Measurements from ENCODE around the gene TAS1R3. TPM values are rescaled to one million over a fixed set of nuclear protein-coding genes. Genes with fewer than 3 reads are reported as not detected.
"Not testable (repeated sequence)": the region's sequence is repeated elsewhere in the genome, so short reads cannot be mapped to it uniquely, and the experiment has no call there.

TAS1R3 gene
- total and polyA plus RNA-seq, 2 experiments from 2014 or later = 0.14 TPM; not detected in 1

DNA sequence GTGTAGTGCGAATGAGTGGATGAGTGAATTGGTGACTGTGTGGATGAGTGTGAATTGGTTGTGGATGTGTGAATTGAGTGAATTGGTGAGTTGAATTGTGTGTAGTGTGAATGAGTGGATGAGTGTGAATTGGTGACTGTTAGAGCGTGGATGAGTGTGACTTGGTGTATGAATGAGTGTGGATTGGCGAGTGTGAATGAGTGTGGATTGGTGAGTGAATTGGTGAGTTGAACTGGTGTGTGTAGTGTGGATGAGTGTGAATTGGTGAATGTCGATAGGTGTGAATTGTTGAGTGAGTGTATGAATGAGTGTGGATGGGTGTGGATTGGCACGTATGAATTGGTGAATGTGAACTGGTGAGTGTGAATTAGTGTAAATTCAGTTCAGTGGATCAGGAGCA is 36.2 kb downstream of the TAS1R3 start:
- H3K4me1 ChIP-seq (ENCODE audit: insufficient read depth) = peaks cover under 1% of the 10 kb centered on the region; the same call in 1 of the 2 replicates
- no peak overlapping the region for H3K27ac ChIP-seq (ENCODE audit: low read depth)
- peaks cover under 1% of the 10 kb centered on the region; the same call in 2 of the 3 replicates for H3K4me1 Mint-ChIP-seq
- peaks cover 8% of the 10 kb centered on the region for H3K27me3 Mint-ChIP-seq (ENCODE audit: insufficient read depth, low read depth, poor library complexity)
- H4K20me1 ChIP-seq (replicated peaks; ENCODE audit: insufficient read depth) = 0 out of 2 replicates have a peak, but pooled peaks cover 2% of the 10 kb centered on the region
- H3K4me3 ChIP-seq = no peak overlapping the region
- H3K79me2 ChIP-seq (replicated peaks; ENCODE audit: insufficient read depth) = no peaks in the 10 kb centered on the region
- H3F3A ChIP-seq (replicated peaks; ENCODE audit: low read depth) = peaks cover 15% of the 10 kb centered on the region; the same call in 1 of the 2 replicates
- H3K9me3 Mint-ChIP-seq = no peaks in the 10 kb centered on the region; the same call in 2 of the 3 replicates
- no peak overlapping the region for H3K4me2 ChIP-seq
- H3K36me3 ChIP-seq (ENCODE audit: insufficient read depth) = no peaks in the 10 kb centered on the region
- H3K9me2 ChIP-seq (ENCODE audit: insufficient read depth) = no peaks in the 10 kb centered on the region
- TF ChIP-seq, protein P1, sequence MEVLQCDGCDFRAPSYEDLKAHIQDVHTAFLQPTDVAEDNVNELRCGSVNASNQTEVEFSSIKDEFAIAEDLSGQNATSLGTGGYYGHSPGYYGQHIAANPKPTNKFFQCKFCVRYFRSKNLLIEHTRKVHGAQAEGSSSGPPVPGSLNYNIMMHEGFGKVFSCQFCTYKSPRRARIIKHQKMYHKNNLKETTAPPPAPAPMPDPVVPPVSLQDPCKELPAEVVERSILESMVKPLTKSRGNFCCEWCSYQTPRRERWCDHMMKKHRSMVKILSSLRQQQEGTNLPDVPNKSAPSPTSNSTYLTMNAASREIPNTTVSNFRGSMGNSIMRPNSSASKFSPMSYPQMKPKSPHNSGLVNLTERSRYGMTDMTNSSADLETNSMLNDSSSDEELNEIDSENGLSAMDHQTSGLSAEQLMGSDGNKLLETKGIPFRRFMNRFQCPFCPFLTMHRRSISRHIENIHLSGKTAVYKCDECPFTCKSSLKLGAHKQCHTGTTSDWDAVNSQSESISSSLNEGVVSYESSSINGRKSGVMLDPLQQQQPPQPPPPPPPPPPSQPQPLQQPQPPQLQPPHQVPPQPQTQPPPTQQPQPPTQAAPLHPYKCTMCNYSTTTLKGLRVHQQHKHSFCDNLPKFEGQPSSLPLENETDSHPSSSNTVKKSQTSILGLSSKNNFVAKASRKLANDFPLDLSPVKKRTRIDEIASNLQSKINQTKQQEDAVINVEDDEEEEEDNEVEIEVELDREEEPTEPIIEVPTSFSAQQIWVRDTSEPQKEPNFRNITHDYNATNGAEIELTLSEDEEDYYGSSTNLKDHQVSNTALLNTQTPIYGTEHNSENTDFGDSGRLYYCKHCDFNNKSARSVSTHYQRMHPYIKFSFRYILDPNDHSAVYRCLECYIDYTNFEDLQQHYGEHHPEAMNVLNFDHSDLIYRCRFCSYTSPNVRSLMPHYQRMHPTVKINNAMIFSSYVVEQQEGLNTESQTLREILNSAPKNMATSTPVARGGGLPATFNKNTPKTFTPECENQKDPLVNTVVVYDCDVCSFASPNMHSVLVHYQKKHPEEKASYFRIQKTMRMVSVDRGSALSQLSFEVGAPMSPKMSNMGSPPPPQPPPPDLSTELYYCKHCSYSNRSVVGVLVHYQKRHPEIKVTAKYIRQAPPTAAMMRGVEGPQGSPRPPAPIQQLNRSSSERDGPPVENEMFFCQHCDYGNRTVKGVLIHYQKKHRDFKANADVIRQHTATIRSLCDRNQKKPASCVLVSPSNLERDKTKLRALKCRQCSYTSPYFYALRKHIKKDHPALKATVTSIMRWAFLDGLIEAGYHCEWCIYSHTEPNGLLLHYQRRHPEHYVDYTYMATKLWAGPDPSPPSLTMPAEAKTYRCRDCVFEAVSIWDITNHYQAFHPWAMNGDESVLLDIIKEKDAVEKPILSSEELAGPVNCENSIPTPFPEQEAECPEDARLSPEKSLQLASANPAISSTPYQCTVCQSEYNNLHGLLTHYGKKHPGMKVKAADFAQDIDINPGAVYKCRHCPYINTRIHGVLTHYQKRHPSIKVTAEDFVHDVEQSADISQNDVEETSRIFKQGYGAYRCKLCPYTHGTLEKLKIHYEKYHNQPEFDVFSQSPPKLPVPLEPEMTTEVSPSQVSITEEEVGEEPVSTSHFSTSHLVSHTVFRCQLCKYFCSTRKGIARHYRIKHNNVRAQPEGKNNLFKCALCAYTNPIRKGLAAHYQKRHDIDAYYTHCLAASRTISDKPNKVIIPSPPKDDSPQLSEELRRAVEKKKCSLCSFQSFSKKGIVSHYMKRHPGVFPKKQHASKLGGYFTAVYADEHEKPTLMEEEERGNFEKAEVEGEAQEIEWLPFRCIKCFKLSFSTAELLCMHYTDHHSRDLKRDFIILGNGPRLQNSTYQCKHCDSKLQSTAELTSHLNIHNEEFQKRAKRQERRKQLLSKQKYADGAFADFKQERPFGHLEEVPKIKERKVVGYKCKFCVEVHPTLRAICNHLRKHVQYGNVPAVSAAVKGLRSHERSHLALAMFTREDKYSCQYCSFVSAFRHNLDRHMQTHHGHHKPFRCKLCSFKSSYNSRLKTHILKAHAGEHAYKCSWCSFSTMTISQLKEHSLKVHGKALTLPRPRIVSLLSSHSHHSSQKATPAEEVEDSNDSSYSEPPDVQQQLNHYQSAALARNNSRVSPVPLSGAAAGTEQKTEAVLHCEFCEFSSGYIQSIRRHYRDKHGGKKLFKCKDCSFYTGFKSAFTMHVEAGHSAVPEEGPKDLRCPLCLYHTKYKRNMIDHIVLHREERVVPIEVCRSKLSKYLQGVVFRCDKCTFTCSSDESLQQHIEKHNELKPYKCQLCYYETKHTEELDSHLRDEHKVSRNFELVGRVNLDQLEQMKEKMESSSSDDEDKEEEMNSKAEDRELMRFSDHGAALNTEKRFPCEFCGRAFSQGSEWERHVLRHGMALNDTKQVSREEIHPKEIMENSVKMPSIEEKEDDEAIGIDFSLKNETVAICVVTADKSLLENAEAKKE (CRISPR knock-in tag; IDR thresholded peaks at IDR 0.05) = no peak
- no peak for TF ChIP-seq EZH2phosphoT487 (IDR thresholded peaks at IDR 0.05; ENCODE audit: unreplicated experiment)
- TF ChIP-seq STAT1 (IDR thresholded peaks at IDR 0.05; ENCODE audit: unreplicated experiment) = no peak
- no peak for TF ChIP-seq POLR2AphosphoS5 (IDR thresholded peaks at IDR 0.05; ENCODE audit: low read depth)
- TF ChIP-seq JUNB (IDR thresholded peaks at IDR 0.05; ENCODE audit: unreplicated experiment) = no peak
- no peak for TF ChIP-seq ZNF114 (CRISPR knock-in tag; IDR thresholded peaks at IDR 0.05)
- ATAC-seq (no peak), DNase-seq (ENCODE audit: low spot score) (no peak)
- no peak overlapping the region for H2AFZ ChIP-seq
- no peak overlapping the region for H3K27ac Mint-ChIP-seq
- H3K4me3 Mint-ChIP-seq = no peak overlapping the region
- H3K27me3 ChIP-seq (ENCODE audit: insufficient read depth) = no peaks in the 10 kb centered on the region
- no peaks in the 10 kb centered on the region for H3K36me3 Mint-ChIP-seq (ENCODE audit: low read depth)

DNA sequence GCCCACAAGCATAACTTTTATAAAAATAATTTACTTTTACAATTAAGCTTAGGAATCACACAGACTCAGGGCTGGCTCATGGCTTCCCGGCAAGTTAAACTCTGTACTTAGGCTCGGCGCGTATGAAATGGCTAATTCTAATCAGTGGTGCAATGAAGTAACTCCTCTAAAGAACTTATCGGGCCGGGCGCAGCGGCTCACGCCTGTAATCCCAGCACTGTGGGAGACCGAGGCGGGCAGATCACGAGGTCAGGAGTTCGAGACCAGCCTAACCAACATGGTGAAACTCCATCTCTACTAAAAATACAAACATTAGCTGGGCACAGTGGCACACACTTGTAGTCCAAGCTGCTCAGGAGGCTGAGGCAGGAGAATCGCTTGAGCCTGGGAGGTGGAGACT is 39.0 kb downstream of the TAS1R3 start:
- not testable (repeated sequence) for DNase-seq (ENCODE audit: low spot score); H2AFZ ChIP-seq; H3K4me3 Mint-ChIP-seq; H3K27ac Mint-ChIP-seq; H3K4me1 ChIP-seq (ENCODE audit: insufficient read depth); H3K9me2 ChIP-seq (ENCODE audit: insufficient read depth); H3K4me1 Mint-ChIP-seq; H3K4me2 ChIP-seq; H3K27me3 ChIP-seq (ENCODE audit: insufficient read depth); H3K36me3 ChIP-seq (ENCODE audit: insufficient read depth); H3K9me3 Mint-ChIP-seq; ATAC-seq; H3K4me3 ChIP-seq; H3K27ac ChIP-seq (ENCODE audit: low read depth); H3K27me3 Mint-ChIP-seq (ENCODE audit: insufficient read depth, low read depth, poor library complexity); H3K36me3 Mint-ChIP-seq (ENCODE audit: low read depth)
- H3F3A ChIP-seq (replicated peaks; ENCODE audit: low read depth) = peaks cover 24% of the 10 kb centered on the region
- H3K79me2 ChIP-seq (replicated peaks; ENCODE audit: insufficient read depth) = peaks cover 21% of the 10 kb centered on the region
- H4K20me1 ChIP-seq (replicated peaks; ENCODE audit: insufficient read depth) = peaks cover 12% of the 10 kb centered on the region
